ENCODE data around the gene LONP1.

LONP1 gene

DNA sequence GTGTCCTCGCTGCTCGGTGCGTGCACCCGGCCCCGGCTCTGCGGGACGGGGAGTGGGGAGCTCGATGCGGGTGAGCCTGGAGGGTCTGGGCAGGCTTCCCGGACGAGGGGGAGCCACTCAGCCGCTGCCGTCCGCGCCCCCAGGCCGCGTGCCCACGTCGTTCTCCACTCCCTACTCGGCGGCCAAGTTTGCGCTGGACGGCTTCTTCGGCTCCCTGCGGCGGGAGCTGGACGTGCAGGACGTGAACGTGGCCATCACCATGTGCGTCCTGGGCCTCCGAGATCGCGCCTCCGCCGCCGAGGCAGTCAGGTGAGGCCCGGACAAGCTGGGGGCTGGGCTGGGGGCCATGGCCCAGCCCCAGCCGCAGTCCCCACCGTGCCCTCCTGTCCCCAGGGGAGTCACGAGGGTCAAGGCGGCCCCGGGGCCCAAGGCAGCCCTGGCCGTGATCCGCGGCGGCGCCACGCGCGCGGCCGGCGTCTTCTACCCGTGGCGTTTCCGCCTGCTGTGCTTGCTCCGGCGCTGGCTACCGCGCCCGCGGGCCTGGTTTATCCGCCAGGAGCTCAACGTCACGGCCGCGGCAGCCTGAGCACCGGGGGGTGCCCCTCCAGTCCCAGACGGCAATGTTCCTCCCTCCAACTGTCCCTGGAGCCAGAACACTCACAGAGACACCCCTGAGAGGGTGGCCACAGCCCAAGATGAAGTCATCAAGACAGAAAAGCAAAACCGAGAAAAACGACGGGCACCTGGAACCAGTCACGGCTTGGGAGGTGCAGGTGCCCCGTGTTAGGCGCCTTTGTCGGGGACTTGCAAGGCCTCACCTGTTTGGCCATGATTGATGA lies 32.4 kb downstream of the LONP1 start:
- DNase-seq (ENCODE audit: insufficient read length) (no peak), FAIRE-seq (no peak)
- no peak for TF ChIP-seq TAF1 (IDR thresholded peaks at IDR 0.05; ENCODE audit: borderline replicate concordance, low read depth, low read length)
- TF ChIP-seq POLR2AphosphoS5 (IDR thresholded peaks at IDR 0.05; ENCODE audit: low read depth, low read length), result no peak
- no peak for TF ChIP-seq POLR2A (IDR thresholded peaks at IDR 0.05; ENCODE audit: low read depth, low read length)

- peak; percentile 95 for FAIRE-seq
- no peak for TF ChIP-seq TAF1 (IDR thresholded peaks at IDR 0.05; ENCODE audit: borderline replicate concordance, low read depth, low read length)
- TF ChIP-seq POLR2AphosphoS5 (IDR thresholded peaks at IDR 0.05; ENCODE audit: low read depth, low read length), result no peak; the same call in 1 of the 2 replicates
- peak; percentile 60; the same call in 1 of the 2 replicates for TF ChIP-seq POLR2A (IDR thresholded peaks at IDR 0.05; ENCODE audit: low read depth, low read length)
Observed at GRCh38 chr19:5686647-5687359, 33.1 kb downstream of the LONP1 start.

DNA sequence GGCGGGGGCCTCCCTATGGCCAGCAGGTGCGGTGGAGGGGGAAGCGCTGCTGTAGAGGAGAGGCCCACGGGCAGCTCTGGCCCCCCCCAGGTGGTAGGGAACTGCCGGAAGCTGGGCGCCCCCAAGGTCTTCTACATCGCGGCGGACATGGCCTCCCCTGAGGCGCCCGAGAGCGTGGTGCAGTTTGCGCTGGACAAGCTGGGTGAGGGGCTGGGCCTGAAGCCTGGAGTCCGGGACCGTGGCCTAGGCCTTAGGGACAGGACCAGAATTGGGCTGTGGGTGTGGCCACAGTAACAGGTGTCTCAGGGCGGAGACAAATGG lies 33.7 kb downstream of the LONP1 start:
- DNase-seq (ENCODE audit: insufficient read length) (no peak), FAIRE-seq (no peak)
- TF ChIP-seq TAF1 (IDR thresholded peaks at IDR 0.05; ENCODE audit: borderline replicate concordance, low read depth, low read length), result no peak
- TF ChIP-seq POLR2AphosphoS5 (IDR thresholded peaks at IDR 0.05; ENCODE audit: low read depth, low read length), result no peak
- TF ChIP-seq POLR2A (IDR thresholded peaks at IDR 0.05; ENCODE audit: low read depth, low read length), result no peak

More at GRCh38 chr19:5686647-5687359, 33.1 kb downstream of the LONP1 start:
- peak; percentile 93 for DNase-seq (ENCODE audit: insufficient read length)

DNA sequence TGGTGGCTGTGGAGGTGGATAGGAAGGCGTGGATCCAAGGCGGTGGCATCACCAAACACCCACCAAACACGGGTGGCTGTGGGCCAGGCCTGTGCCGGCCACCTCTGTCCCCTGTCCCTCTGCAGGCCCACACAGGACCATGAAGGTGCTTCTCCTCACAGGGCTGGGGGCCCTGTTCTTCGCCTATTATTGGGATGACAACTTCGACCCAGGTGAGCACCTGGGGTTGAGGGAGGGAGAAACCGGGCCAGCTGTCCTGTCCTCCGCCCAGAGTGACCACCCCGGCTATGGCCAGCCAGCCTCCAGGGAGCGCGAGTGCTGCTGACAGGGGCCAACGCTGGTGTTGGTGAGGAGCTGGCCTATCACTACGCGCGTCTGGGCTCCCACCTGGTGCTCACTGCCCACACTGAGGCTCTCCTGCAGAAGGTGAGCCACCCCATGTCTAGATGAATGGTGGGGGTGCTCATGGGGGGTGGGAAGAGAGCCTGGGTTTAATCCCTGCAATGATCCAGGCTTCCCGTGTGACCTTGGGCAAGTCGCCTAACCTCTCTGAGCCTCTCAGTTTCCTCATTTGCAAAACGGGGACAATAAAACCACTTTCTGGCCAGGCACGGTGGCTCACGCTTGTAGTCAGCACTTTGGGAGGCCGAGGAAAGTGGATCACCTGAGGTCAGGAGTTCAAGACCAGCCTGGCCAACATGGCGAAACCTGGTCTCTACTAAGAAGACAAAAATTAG lies 35.1 kb downstream of the LONP1 start:
- DNase-seq (ENCODE audit: insufficient read length) (no peak), FAIRE-seq (no peak)
- no peak for TF ChIP-seq TAF1 (IDR thresholded peaks at IDR 0.05; ENCODE audit: borderline replicate concordance, low read depth, low read length)
- TF ChIP-seq POLR2AphosphoS5 (IDR thresholded peaks at IDR 0.05; ENCODE audit: low read depth, low read length), result no peak
- no peak for TF ChIP-seq POLR2A (IDR thresholded peaks at IDR 0.05; ENCODE audit: low read depth, low read length)

GRCh38 chr19:5683177-5683886 lies 36.6 kb downstream of the LONP1 start:
- no peak for FAIRE-seq
- TF ChIP-seq TAF1 (IDR thresholded peaks at IDR 0.05; ENCODE audit: borderline replicate concordance, low read depth, low read length), result no peak
- no peak for TF ChIP-seq POLR2AphosphoS5 (IDR thresholded peaks at IDR 0.05; ENCODE audit: low read depth, low read length)
- DNase-seq (ENCODE audit: insufficient read length), result no peak

DNA sequence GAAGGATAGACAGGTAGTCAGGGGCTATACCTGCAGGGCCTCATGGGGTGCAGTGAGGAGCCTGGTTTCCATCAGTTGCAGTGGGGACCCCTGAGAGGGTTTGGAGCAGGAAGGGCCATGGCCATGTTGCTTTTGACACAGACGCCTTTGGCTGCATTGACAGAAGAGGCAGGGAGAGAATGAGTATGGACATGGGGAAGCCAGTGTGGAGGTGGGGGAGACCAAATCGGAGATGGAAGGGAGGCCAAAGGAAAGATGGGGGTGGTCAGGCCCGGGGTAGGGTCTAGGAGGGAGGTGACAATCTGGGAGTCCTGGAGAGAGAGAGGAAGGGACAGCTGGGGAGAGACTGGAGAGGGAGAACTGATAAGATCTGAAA lies 37.9 kb downstream of the LONP1 start:
- no peak for FAIRE-seq
- no peak for TF ChIP-seq POLR2AphosphoS5 (IDR thresholded peaks at IDR 0.05; ENCODE audit: low read depth, low read length)
- TF ChIP-seq TAF1 (IDR thresholded peaks at IDR 0.05; ENCODE audit: borderline replicate concordance, low read depth, low read length), result no peak
- no peak for TF ChIP-seq POLR2A (IDR thresholded peaks at IDR 0.05; ENCODE audit: low read depth, low read length)
- no peak for DNase-seq (ENCODE audit: insufficient read length)

DNA sequence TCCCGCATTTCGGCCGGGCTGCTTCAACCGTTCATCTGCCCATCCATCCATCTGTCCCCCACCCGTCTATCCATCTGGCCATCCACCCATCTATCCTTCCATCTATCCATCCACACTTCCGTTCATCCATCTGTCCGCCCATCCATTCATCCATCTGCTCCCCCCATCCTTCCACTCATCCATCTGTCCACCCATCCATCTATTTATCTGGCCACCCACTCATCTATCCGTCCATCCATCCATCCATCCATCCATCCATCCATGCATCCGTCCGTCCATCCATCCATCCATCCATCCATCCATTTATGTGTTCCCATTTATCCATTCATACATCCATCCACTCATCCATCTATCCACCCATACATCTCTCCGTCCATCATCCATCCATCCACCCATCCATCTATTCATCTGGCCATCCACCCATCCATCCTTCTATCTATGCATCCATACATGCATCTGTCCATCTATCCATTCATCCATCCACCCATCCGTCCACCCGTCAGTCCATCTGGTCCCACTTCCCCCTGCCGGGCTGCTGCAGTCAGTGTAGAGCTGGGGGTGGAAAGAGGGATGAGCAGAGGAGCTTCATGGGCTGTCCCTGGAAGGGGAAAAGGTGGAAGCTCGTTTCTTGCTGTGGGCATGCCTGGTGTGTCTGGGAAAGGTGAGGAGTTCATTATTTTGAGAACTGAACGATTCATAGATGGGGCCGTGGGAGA lies 38.4 kb downstream of the LONP1 start:
- FAIRE-seq (peak; percentile 27), DNase-seq (ENCODE audit: insufficient read length) (no peak)
- TF ChIP-seq POLR2AphosphoS5 (IDR thresholded peaks at IDR 0.05; ENCODE audit: low read depth, low read length) (no peak), TAF1 (IDR thresholded peaks at IDR 0.05; ENCODE audit: borderline replicate concordance, low read depth, low read length) (no peak), POLR2A (IDR thresholded peaks at IDR 0.05; ENCODE audit: low read depth, low read length) (no peak)

GRCh38 chr19:5680437-5681368 lies 39.2 kb downstream of the LONP1 start, which contains the start of the genes HSD11B1L and MICOS13:
TSS of gene HSD11B1L (plus strand) at chr19:5681027. CDS start at chr19:5684833, 3,806 bp downstream.
TSS of gene MICOS13 (minus strand) at chr19:5680516. CDS start at chr19:5680486, 30 bp downstream.
- TF ChIP-seq POLR2AphosphoS5 (IDR thresholded peaks at IDR 0.05; ENCODE audit: low read depth, low read length), result peak; percentile 64
- peak; percentile 85 for TF ChIP-seq POLR2A (IDR thresholded peaks at IDR 0.05; ENCODE audit: low read depth, low read length)
- 0 out of 2 replicates have a peak, but pooled peaks have one; percentile 46 for TF ChIP-seq TAF1 (IDR thresholded peaks at IDR 0.05; ENCODE audit: borderline replicate concordance, low read depth, low read length)
- FAIRE-seq, result peak; percentile 99
- DNase-seq (ENCODE audit: insufficient read length), result peak; percentile 98

DNA sequence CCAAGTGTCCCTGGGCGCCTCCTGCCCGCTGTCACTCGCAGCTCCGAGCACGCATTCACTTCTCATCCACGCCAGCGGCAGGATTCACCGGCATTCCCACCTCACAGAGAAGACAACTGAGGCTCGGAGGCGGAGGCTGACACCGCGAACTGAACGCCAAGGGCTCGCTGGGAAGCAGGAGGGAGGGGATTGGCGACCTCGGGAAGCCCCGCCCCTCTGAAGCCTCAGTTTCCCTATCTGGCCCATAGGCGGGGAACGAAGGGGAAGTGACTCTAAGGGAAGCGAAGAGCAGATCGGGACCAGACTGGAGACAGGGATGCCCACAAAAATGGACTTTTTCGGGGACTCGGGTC lies 39.9 kb downstream of the LONP1 start:
- FAIRE-seq (no peak), DNase-seq (ENCODE audit: insufficient read length) (no peak)
- TF ChIP-seq POLR2AphosphoS5 (IDR thresholded peaks at IDR 0.05; ENCODE audit: low read depth, low read length) (no peak; the same call in 1 of the 2 replicates), POLR2A (IDR thresholded peaks at IDR 0.05; ENCODE audit: low read depth, low read length) (no peak), TAF1 (IDR thresholded peaks at IDR 0.05; ENCODE audit: borderline replicate concordance, low read depth, low read length) (no peak)

Measured in GM12892 (cell line).